ENCODE results near the gene COL4A1.

Gene COL4A1

GRCh38 chr13:110130431-110130830 lies 176.5 kb downstream of the COL4A1 start:
- Histone ChIP-seq H3K27ac (ENCODE audit: low read depth, low read length) (no peak overlapping the region), H3K4me3 (ENCODE audit: low read depth in 1 of 2, low read length in 2 of 2) (no peak overlapping the region), H3K9me3 (ENCODE audit: control insufficient read depth in 1 of 2, low read length in 2 of 2) (no peaks in the 10 kb centered on the region), H3K27me3 (ENCODE audit: control insufficient read depth in 1 of 2, insufficient read depth in 2 of 2, low read length in 2 of 2) (no peaks in the 10 kb centered on the region), H3K9ac (ENCODE audit: low read depth in 1 of 2, low read length in 2 of 2) (no peak overlapping the region), H3K36me3 (ENCODE audit: control insufficient read depth in 1 of 2, insufficient read depth in 2 of 2, low read length in 2 of 2) (no peaks in the 10 kb centered on the region), H3K4me1 (ENCODE audit: control insufficient read depth in 1 of 2, insufficient read depth in 2 of 2, low read length in 2 of 2) (peaks cover 0 to 5% of the 10 kb centered on the region in 2 donors)

DNA sequence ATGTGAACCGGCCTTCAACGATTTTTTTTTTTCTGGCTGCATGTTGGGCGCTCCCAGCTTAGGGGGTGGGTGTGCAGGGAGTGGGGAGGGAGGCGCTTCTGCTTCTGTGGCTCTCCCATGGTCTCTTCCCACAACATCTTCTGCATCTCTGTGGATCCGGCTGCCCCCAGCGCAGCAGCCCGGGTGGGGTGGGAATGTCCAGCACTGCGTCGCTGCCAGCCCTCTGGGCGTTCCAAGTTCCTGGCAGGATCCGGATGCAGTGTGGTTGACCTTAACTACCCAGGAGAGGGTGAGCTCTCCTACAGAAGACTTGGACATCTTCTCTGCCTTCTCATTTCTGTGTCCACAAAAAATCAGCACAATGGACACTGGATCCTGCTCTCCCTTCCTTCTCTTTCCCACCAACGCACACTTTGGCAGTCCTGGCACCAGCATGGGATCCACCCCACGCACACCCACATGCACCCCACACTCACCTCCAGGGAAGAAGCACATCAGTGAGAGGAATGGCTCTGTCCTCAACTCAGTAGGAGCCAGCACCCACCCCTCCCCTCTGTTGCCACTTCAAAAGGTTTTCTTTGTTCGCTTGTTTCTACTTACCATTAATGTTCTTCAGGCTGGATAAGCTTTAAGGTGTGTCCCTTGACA lies 177.3 kb downstream of the COL4A1 start:
- Histone ChIP-seq H3K36me3 (ENCODE audit: control insufficient read depth in 1 of 2, insufficient read depth in 2 of 2, low read length in 2 of 2) (no peaks in the 10 kb centered on the region), H3K27ac (ENCODE audit: low read depth, low read length) (no peak overlapping the region), H3K4me1 (ENCODE audit: control insufficient read depth in 1 of 2, insufficient read depth in 2 of 2, low read length in 2 of 2) (peaks cover 0 to 5% of the 10 kb centered on the region in 2 donors), H3K9ac (ENCODE audit: low read depth in 1 of 2, low read length in 2 of 2) (no peak overlapping the region), H3K9me3 (ENCODE audit: control insufficient read depth in 1 of 2, low read length in 2 of 2) (no peaks in the 10 kb centered on the region), H3K4me3 (ENCODE audit: low read depth in 1 of 2, low read length in 2 of 2) (no peak overlapping the region), H3K27me3 (ENCODE audit: control insufficient read depth in 1 of 2, insufficient read depth in 2 of 2, low read length in 2 of 2) (no peaks in the 10 kb centered on the region)

GRCh38 chr13:110129076-110129475 lies 177.9 kb downstream of the COL4A1 start:
- peaks cover 0 to 5% of the 10 kb centered on the region in 2 donors for H3K4me1 ChIP-seq (ENCODE audit: control insufficient read depth in 1 of 2, insufficient read depth in 2 of 2, low read length in 2 of 2)
- no peak overlapping the region for H3K9ac ChIP-seq (ENCODE audit: low read depth in 1 of 2, low read length in 2 of 2)
- H3K27ac ChIP-seq (ENCODE audit: low read depth, low read length), result no peak overlapping the region
- no peaks in the 10 kb centered on the region for H3K9me3 ChIP-seq (ENCODE audit: control insufficient read depth in 1 of 2, low read length in 2 of 2)
- no peaks in the 10 kb centered on the region for H3K27me3 ChIP-seq (ENCODE audit: control insufficient read depth in 1 of 2, insufficient read depth in 2 of 2, low read length in 2 of 2)
- no peak overlapping the region for H3K4me3 ChIP-seq (ENCODE audit: low read depth in 1 of 2, low read length in 2 of 2)
- H3K36me3 ChIP-seq (ENCODE audit: control insufficient read depth in 1 of 2, insufficient read depth in 2 of 2, low read length in 2 of 2), result no peaks in the 10 kb centered on the region

DNA sequence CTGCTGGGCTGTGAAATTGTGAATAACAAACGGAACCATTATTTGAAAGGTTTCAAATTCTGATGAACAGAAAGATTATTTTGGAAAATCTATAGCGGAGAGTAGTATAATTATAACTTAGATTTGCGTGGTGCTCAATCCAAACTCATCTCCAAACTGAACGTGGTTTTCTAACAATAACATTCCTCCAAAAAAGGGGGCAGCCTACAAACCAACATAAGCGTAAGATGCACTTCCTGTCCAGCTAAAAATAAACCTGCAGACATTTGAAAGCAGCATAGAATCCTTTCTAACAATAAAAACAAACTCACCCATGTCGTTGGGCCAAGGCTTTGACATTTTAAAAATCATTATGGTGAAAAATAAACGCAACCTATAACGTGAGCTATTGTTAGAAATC lies 178.4 kb downstream of the COL4A1 start:
- H3K27ac ChIP-seq (ENCODE audit: low read depth, low read length), result no peak overlapping the region

GRCh38 chr13:110127986-110128511 lies 178.9 kb downstream of the COL4A1 start:
- no peak overlapping the region for H3K9ac ChIP-seq (ENCODE audit: low read depth in 1 of 2, low read length in 2 of 2)
- H3K27ac ChIP-seq (ENCODE audit: low read depth, low read length), result no peak overlapping the region
- no peaks in the 10 kb centered on the region for H3K27me3 ChIP-seq (ENCODE audit: control insufficient read depth in 1 of 2, insufficient read depth in 2 of 2, low read length in 2 of 2)
- H3K4me1 ChIP-seq (ENCODE audit: control insufficient read depth in 1 of 2, insufficient read depth in 2 of 2, low read length in 2 of 2), result peaks cover 0 to 5% of the 10 kb centered on the region in 2 donors
- H3K9me3 ChIP-seq (ENCODE audit: control insufficient read depth in 1 of 2, low read length in 2 of 2), result no peaks in the 10 kb centered on the region
- no peak overlapping the region for H3K4me3 ChIP-seq (ENCODE audit: low read depth in 1 of 2, low read length in 2 of 2)
- H3K36me3 ChIP-seq (ENCODE audit: control insufficient read depth in 1 of 2, insufficient read depth in 2 of 2, low read length in 2 of 2), result no peaks in the 10 kb centered on the region

More for the DNA sequence above, 178.4 kb downstream of the COL4A1 start:
- H3K36me3 ChIP-seq (ENCODE audit: control insufficient read depth in 1 of 2, insufficient read depth in 2 of 2, low read length in 2 of 2), result no peaks in the 10 kb centered on the region
- H3K9ac ChIP-seq (ENCODE audit: low read depth in 1 of 2, low read length in 2 of 2), result no peak overlapping the region
- no peak overlapping the region for H3K4me3 ChIP-seq (ENCODE audit: low read depth in 1 of 2, low read length in 2 of 2)
- peaks cover 0 to 5% of the 10 kb centered on the region in 2 donors for H3K4me1 ChIP-seq (ENCODE audit: control insufficient read depth in 1 of 2, insufficient read depth in 2 of 2, low read length in 2 of 2)
- H3K9me3 ChIP-seq (ENCODE audit: control insufficient read depth in 1 of 2, low read length in 2 of 2), result no peaks in the 10 kb centered on the region
- H3K27me3 ChIP-seq (ENCODE audit: control insufficient read depth in 1 of 2, insufficient read depth in 2 of 2, low read length in 2 of 2), result no peaks in the 10 kb centered on the region

GRCh38 chr13:110126391-110126961 lies 180.5 kb downstream of the COL4A1 start:
- Histone ChIP-seq H3K27me3 (ENCODE audit: control insufficient read depth in 1 of 2, insufficient read depth in 2 of 2, low read length in 2 of 2) (no peaks in the 10 kb centered on the region), H3K4me3 (ENCODE audit: low read depth in 1 of 2, low read length in 2 of 2) (no peak overlapping the region), H3K36me3 (ENCODE audit: control insufficient read depth in 1 of 2, insufficient read depth in 2 of 2, low read length in 2 of 2) (no peaks in the 10 kb centered on the region), H3K4me1 (ENCODE audit: control insufficient read depth in 1 of 2, insufficient read depth in 2 of 2, low read length in 2 of 2) (peaks cover 0 to 5% of the 10 kb centered on the region in 2 donors), H3K9me3 (ENCODE audit: control insufficient read depth in 1 of 2, low read length in 2 of 2) (no peaks in the 10 kb centered on the region), H3K9ac (ENCODE audit: low read depth in 1 of 2, low read length in 2 of 2) (no peak overlapping the region), H3K27ac (ENCODE audit: low read depth, low read length) (no peak overlapping the region)

DNA sequence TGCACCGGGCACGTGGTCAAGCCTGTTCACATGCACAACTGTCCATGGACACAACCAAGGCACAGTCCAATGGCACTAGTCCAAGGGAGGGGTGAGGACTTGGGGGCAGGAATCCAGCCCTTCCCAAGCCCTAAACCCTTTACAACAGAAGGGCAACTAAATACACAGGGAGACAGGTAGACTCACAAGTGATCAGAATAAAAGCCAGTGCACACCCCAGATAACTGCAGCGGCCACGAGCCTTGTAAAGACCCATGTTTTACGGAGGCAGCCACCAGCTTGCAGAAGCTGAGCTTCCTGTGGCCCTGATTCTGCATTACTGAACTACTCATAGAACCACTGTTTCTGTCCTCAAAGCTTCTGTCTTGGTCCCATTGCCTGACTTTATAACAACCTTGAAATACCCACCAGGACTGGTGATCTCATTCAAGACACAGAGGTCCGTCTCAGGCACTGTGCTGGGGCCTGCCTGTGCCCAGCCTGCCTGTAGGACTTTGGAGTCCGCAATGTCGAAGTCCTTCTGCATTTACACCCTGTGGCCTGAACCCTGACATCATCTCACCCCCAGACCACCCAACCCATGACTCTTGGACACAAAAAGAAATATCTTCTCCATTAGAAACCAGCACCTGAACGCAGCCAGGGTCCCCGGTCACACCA lies 181.2 kb downstream of the COL4A1 start:
- H3K4me1 ChIP-seq (ENCODE audit: control insufficient read depth in 1 of 2, insufficient read depth in 2 of 2, low read length in 2 of 2), result peaks cover 0 to 5% of the 10 kb centered on the region in 2 donors
- H3K27me3 ChIP-seq (ENCODE audit: control insufficient read depth in 1 of 2, insufficient read depth in 2 of 2, low read length in 2 of 2), result no peaks in the 10 kb centered on the region
- no peak overlapping the region for H3K27ac ChIP-seq (ENCODE audit: low read depth, low read length)
- no peak overlapping the region for H3K9ac ChIP-seq (ENCODE audit: low read depth in 1 of 2, low read length in 2 of 2)
- no peaks in the 10 kb centered on the region for H3K36me3 ChIP-seq (ENCODE audit: control insufficient read depth in 1 of 2, insufficient read depth in 2 of 2, low read length in 2 of 2)
- H3K9me3 ChIP-seq (ENCODE audit: control insufficient read depth in 1 of 2, low read length in 2 of 2), result no peaks in the 10 kb centered on the region
- H3K4me3 ChIP-seq (ENCODE audit: low read depth in 1 of 2, low read length in 2 of 2), result no peak overlapping the region

DNA sequence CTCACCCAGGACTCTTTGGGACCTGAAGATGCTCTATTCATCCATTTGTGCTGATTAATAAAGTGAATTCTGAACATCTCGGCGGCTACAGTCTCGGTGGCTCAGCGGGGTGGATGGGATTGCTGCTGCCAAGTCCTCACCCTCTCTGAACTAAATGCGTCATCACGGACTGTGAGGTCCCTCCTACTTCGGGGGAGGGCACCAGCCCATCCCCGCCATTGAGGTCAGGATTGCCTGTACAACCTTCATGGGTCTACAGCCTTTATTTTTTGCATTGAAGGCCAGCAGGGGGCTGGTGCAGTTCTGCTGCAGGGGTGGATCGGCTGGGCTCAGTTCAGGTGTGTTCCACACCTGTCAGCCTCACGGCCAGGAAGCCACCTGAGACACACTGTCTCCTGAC lies 181.8 kb downstream of the COL4A1 start:
- Histone ChIP-seq H3K27ac (ENCODE audit: low read depth, low read length) (no peak overlapping the region), H3K4me1 (ENCODE audit: control insufficient read depth in 1 of 2, insufficient read depth in 2 of 2, low read length in 2 of 2) (peaks cover 0 to 5% of the 10 kb centered on the region in 2 donors), H3K9ac (ENCODE audit: low read depth in 1 of 2, low read length in 2 of 2) (no peak overlapping the region), H3K27me3 (ENCODE audit: control insufficient read depth in 1 of 2, insufficient read depth in 2 of 2, low read length in 2 of 2) (peaks cover 0 to 3% of the 10 kb centered on the region in 2 donors), H3K4me3 (ENCODE audit: low read depth in 1 of 2, low read length in 2 of 2) (no peak overlapping the region), H3K9me3 (ENCODE audit: control insufficient read depth in 1 of 2, low read length in 2 of 2) (no peaks in the 10 kb centered on the region), H3K36me3 (ENCODE audit: control insufficient read depth in 1 of 2, insufficient read depth in 2 of 2, low read length in 2 of 2) (no peaks in the 10 kb centered on the region)

- Histone ChIP-seq H3K9me3 (ENCODE audit: control insufficient read depth in 1 of 2, low read length in 2 of 2) (no peaks in the 10 kb centered on the region), H3K4me1 (ENCODE audit: control insufficient read depth in 1 of 2, insufficient read depth in 2 of 2, low read length in 2 of 2) (peaks cover 0 to 5% of the 10 kb centered on the region in 2 donors), H3K27ac (ENCODE audit: low read depth, low read length) (no peak overlapping the region), H3K9ac (ENCODE audit: low read depth in 1 of 2, low read length in 2 of 2) (no peak overlapping the region), H3K4me3 (ENCODE audit: low read depth in 1 of 2, low read length in 2 of 2) (no peak overlapping the region), H3K36me3 (ENCODE audit: control insufficient read depth in 1 of 2, insufficient read depth in 2 of 2, low read length in 2 of 2) (no peaks in the 10 kb centered on the region), H3K27me3 (ENCODE audit: control insufficient read depth in 1 of 2, insufficient read depth in 2 of 2, low read length in 2 of 2) (peaks cover 0 to 3% of the 10 kb centered on the region in 2 donors)
Observed at GRCh38 chr13:110124201-110124940, 182.6 kb downstream of the COL4A1 start.

Data from duodenal mucosa (tissue), 2 donors.